Occipital lobe (tissue), 2 donors: ENCODE data around the gene OPN4. TPM values are rescaled to one million over a fixed set of nuclear protein-coding genes. Genes with fewer than 3 reads are reported as not detected.
"Not testable (repeated sequence)": the region's sequence is repeated elsewhere in the genome, so short reads cannot be mapped to it uniquely, and the experiment has no call there.

ENCODE experiments used
- DNase-seq: peaks from one replicate; lab custom pipeline; 2025; lab: John Stamatoyannopoulos, UW
- total RNA-seq: library from RNA; depleted of rRNA; stranded (reverse); fragments of >200 nt; gene quantifications from one replicate; pipeline ENCODE4 v1.2.3, GENCODE V29; 2014

The OPN4 gene
- total RNA-seq = not detected

DNA sequence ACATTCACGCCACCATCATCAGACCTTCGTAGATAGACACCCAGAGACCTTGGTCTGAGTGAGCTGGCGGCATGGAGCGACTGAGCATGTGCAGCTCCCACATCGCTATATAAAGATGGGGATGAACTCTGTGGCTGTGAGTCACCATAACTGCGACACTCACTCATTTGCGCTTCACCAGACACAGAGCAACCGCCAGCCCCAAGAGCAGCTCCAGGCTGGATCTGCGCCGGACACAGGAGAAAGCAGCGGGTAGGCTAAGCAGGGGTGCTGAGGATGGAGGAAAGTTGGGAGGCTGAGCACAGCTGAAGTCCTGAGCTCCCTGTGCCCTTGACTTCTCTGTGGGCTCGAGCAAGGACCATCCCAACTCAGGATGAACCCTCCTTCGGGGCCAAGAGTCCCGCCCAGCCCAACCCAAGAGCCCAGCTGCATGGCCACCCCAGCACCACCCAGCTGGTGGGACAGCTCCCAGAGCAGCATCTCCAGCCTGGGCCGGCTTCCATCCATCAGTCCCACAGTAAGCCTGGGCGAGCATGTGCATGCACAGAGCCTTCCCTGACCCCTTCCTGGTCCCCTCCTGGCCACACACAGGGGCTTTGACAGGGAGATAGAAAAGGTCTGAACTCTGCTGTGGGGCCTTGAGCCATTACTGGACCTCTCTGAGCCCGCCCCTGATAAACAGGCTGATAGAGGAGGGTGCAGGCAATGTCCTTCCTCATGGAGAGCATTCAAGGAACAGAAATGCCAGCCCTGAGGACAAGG, at the start of gene OPN4:
OPN4 (plus strand) TSS at position 137 of the 762 bp plus-strand sequence; CDS start at position 374, 237 bp downstream.
- DNase-seq = no peak

DNA sequence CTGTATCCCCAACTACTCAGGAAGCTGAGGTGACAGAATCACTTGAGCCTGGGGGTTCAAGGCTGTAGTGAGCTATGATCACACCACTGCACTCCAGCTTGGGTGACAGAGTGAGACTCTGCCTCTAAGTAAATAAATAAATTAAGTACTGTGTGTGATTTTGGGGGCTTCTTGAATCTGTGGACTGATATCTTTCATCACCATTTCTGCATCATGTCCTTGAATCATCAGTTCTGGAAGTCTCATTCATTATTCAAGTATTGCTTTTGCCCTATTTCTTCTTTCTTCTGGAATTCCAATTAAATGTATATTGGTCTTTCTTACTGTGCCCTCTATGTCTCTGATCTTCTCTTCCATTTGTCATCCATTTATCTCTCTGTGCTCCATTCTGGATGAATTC, 46.7 kb upstream of the OPN4 start:
- no peak for DNase-seq

DNA sequence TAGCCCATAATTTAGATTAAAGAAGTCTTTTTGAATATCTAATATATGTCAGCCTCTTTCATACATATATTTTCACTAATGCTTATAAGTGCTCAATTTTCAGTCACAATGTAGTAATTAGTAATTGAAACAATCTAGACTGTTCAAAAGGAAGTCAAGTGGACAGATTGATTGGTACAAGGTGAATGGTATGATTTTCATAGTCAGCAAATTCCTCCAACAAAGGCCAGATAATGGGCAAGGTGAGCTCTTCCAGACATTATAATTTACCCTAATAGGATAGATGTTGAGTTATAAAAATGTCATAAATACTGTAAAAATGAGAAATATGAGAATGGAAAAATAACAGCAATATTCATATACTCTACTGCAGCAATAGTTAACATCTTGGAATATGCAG, 44.4 kb upstream of the OPN4 start:
- no peak for DNase-seq

DNA sequence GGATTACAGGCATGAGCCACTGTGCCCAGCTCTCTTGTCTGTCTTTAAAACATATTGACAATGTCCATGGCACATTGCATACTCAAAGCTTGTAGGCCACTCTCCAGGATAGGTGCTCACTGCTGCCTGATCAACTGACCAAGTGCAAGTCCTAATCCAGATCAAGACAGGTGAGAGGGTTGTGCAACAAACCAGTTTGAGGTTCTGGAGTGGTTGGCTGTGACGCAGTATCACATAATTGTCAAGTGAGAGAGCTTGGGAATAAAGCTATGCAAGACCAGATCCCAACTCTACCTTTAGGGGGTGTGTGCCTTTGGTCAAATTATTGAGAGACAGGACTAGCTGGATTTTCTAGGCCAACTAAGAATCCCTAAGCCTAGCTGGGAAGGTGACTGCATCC, 43.0 kb upstream of the OPN4 start:
- DNase-seq = no peak

- DNase-seq = no peak
Measured at GRCh38 chr10:86613096-86613495, 41.3 kb upstream of the OPN4 start.

- DNase-seq = no peak
Measured at GRCh38 chr10:86613905-86614304, 40.4 kb upstream of the OPN4 start.

- DNase-seq = no peak
Measured at GRCh38 chr10:86614853-86615252, 39.5 kb upstream of the OPN4 start.

DNA sequence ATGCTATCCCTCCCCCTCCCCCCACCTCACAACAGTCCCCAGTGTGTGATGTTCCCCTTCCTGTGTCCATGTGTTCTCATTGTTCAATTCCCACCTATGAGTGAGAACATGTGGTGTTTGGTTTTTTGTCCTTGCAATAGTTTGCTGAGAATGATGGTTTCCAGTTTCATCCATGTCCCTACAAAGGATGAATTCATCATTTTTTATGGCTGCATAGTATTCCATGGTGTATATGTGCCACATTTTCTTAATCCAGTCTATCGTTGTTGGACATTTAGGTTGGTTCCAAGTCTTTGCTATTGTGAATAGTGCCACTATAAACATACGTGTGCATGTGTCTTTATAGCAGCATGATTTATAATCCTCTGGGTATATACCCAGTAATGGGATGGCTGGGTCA, 37.1 kb upstream of the OPN4 start:
- DNase-seq = not testable (repeated sequence)

- no peak for DNase-seq
Measured at GRCh38 chr10:86628311-86628710, 26.0 kb upstream of the OPN4 start.

GRCh38 chr10:86630079-86630478, 24.3 kb upstream of the OPN4 start:
- DNase-seq = no peak

- DNase-seq = no peak
Measured at GRCh38 chr10:86632009-86632800, 22.1 kb upstream of the OPN4 start.

DNA sequence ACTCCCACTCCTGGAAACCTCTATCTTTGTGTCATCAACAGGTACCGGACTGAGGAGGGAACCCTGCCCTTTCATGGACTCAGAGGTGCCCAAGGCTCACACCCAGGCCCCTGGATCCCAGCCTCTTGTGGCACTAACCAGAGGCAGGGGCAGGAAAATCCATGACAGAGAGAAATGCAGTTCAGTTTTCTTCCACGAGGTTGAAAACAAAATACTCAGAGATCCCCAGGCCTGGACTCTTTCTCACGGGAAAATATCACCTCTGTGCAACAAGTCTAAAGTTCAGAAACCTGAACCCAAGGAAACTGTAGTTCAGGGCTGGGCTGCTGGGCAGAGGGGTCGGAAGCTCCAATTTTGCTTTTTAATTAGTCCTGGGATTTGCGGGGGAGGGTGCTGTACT, 21.4 kb upstream of the OPN4 start:
- DNase-seq = no peak

- DNase-seq = no peak
Measured at GRCh38 chr10:86635402-86635801, 18.9 kb upstream of the OPN4 start.

GRCh38 chr10:86636311-86636710, 18.0 kb upstream of the OPN4 start:
- DNase-seq = no peak

- no peak for DNase-seq
Measured at GRCh38 chr10:86642021-86642420, 12.3 kb upstream of the OPN4 start.

- no peak for DNase-seq
Measured at GRCh38 chr10:86642499-86642898, 11.8 kb upstream of the OPN4 start.

- no peak for DNase-seq
Measured at GRCh38 chr10:86644152-86644793, 10.1 kb upstream of the OPN4 start.

GRCh38 chr10:86644794-86645445, 9.4 kb upstream of the OPN4 start:
- DNase-seq = no peak

- DNase-seq = not testable (repeated sequence)
Measured at GRCh38 chr10:86645621-86646165, 8.7 kb upstream of the OPN4 start.

- DNase-seq = no peak
Measured at GRCh38 chr10:86646532-86646931, 7.8 kb upstream of the OPN4 start.

DNA sequence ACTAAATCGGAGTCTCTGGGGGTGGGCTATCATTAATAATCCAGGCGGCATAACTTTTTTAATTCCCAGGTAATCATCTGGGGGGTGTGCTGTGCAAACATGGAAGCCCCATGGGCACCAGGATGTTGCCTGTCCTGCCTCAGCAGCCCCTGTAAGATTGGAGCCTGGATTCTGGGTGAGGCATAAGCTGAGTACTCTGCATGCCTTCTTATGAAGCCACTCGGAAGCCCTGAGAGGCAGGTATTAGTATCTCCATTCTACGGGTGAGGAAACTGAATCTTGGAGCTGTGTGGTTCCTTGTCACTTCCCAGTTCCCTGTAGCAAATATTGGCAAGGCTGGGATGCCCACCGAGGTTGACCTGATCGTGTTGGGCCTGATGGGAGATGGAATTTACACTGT, 7.4 kb upstream of the OPN4 start:
- no peak for DNase-seq
